SIG-M5 treated with dmso at 0.1 percent for 504 hours (cell line): ENCODE results near the gene PPP1R9B.

Experiments used
- DNase-seq: peaks from one replicate; lab custom pipeline; 2025; ENCODE audit not compliant: unreplicated experiment; lab: John Stamatoyannopoulos, UW

The PPP1R9B gene

GRCh38 chr17:50129353-50129727, 21.1 kb downstream of the PPP1R9B start:
- no peak for DNase-seq

DNA sequence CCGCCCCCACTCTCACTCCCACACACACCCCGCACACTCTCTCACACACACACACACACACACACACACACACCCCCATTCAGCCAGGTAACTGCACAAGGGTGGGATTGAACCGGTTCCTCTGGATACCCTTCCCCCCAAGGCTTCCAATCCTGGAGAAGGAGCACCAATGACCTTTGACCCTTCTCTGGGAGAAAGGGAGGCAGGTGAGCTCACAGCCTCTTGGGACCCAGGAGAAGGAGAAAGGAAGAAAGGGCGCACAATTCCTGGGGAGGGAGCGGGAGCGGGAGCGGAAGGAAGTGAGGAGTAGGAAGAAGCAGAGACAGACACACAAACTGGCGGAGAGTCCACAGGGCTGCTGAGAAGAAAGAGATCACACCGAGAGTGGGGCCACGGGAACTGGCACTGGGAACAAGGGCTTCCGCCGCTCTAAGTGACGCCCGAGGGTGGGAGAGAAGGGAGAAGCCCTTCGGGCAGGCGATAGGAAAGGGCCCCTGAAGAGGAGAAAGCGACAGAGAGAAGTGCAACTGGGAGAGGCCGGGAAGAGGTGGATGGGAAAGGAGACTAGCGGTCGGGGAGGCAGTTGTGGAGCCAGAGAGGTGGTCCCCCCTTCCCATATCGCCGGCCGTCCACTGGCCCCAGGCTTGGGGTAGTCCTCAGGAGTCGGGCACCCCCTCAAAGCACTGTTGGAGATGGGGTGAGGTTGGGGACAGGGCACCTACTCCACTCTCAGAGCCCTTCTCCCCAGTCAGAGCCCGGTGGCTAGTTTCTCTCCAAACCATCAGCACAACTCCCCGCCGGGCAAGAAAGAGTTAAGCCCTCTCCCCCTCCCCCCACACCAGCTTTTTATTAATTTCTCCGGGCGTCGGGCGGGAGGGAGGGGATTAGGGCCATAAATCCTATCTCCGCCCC, 21.8 kb downstream of the PPP1R9B start:
- no peak for DNase-seq

DNA sequence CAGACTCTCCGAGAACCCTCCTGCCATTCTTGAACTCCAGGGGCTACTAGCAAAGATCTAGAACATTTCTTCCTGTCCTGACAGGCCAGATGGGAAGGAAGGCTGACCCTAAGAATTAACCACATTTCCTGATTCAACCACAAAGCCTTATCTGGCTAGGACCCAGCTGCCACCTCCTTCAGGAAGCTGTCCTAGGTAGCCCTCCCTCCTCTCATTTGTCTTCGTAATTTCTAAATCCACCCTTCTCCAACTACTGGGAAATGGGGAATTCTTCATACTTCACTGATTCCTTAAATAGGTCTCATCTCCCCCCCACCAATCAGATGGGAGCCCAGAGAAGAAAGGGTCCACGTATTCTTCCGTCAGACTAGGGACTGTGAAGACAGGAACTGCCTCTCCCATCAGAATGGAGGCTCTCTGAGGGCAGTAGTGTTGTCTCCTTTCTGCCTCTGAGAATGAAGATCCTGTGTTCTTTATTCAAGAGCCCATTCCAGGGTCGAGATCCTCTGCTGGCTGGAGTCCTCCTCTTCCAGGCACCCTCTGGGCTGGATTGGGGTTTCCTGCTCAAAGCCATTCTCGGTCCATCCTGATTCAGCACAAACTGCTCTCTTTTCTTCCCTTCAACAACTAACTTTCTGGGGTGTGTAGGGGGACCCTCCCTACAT, 22.6 kb downstream of the PPP1R9B start:
- DNase-seq, result no peak

DNA sequence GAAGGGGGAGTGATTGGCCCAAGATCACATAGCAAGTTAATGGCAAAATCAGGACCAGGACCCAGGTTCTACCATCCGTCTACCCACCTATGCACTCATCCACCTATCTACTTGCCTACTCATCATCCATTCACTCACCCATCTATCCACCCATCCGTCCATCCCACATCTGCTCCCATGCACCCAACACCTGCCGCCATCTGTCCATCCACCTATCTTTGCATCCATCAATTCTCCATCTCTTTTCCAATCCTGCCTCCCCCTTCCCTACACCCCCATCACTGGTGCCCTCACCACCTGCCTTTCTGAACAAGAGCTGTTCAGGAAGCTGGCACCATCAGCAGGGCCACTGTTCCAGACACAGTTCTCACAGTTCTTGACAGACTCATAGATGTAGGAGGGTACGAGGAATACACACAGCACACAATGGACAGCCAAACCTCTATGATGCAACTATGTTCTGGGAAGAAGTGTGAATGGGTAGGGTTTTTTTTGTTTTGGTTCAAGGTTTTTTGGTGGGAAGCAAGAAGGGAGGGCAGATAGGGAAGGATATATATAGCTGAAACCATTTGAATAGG, 25.0 kb downstream of the PPP1R9B start:
- no peak for DNase-seq

DNA sequence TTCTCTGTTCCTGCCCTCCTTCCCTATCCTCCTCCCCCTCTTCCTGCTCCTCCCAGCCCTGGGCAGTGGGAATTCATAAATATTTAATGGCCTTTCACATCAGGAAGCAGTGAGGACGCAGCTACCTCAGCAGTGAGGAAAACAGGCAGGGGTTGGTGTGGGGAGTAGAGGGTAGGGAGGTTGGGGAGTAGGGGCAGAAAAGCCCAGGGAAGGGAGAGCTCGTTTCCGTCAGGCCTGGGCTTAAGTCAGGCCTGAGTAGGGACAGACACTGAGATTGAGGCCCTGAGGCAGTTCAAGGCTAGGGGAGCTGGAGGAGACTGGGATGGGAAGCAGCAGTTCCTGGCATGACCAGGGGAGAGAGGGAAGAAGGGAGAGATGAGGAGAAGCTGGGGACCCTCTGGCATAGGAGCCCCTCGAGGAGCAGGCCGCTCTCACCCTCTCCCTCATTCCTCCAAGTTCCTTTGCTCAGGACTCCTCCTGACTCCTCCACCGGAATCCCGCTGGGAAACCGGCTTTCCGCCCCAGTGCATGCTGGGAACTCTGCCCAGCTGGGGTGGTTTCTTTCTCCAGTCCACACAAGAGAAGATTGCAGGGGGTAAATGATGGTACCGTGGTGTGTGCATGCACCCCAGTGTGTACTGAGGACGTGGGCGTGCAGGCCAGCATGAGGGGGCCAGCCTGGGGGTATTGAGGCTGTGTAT, 26.7 kb downstream of the PPP1R9B start:
- no peak for DNase-seq

GRCh38 chr17:50122945-50123344, 27.5 kb downstream of the PPP1R9B start:
- DNase-seq, result no peak

GRCh38 chr17:50120475-50121253, 29.8 kb downstream of the PPP1R9B start:
- no peak for DNase-seq

- no peak for DNase-seq
These were observed 31.7 kb downstream of the PPP1R9B start for GRCh38 chr17:50118828-50119218.

DNA sequence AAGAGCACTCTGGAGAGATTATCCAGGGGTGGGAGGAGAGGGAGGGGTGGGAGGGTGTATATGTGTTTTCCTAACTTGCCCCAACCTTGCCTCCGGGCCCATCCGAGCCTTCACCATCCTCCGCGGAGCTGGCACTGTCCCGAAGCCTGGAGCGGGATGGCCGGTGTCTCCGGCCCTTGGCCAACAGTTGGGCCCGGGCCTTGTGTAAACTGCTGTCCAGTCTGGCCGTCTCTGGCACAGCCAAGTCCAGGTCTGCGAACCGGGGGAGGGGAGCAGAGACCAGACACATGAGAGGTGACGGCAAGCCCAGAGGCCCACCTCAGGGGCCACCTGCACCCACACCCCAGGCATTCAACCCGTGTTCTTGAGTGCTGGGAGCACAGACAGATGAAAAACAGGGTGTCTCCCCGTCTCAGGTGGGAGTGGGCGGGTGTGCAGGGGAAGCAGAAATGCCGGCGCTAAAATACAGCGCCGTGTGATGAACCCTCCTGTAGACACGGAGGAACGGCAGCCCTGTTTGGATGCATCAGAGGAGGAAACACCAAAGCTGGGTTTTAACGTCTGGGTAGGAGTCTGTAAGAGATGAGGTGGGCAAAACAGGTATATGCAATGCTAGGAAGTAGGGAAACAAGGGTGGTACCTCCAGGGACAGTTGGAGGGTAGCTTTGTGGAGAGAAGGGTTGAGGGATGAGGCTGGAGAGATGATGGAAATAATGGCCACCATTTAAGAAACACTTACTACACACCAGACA, 32.2 kb downstream of the PPP1R9B start:
- DNase-seq, result no peak

- DNase-seq, result peak; percentile 24
These were observed 33.0 kb downstream of the PPP1R9B start for GRCh38 chr17:50117202-50118051.

GRCh38 chr17:50115756-50116155, 34.7 kb downstream of the PPP1R9B start:
- no peak for DNase-seq

- peak; percentile 82 for DNase-seq
These were observed 35.6 kb downstream of the PPP1R9B start for GRCh38 chr17:50114849-50115357.

- DNase-seq, result no peak
These were observed 36.1 kb downstream of the PPP1R9B start for GRCh38 chr17:50114401-50114800.

GRCh38 chr17:50113624-50114320, 36.7 kb downstream of the PPP1R9B start:
- DNase-seq, result no peak

DNA sequence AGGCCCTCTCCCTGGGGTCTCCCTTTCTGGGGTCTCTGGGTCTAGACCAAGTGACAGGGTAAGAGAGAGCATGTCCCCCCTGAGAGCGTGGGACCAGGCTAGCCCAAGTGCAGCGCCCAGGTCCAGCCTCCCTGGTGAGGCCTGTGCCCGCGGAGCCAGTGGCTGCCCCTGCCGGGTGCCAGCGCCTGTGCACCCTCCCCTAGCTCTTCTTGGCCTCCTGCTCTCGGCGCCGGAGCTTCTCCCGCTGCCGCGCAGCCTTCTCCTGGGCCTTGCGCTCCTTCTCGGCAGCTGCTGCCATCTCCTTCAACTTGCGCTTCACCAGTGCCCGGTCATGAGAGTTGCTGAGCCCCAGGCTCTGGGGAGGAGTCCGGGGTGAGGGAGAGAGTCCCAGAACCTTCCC, 37.8 kb downstream of the PPP1R9B start:
- no peak for DNase-seq

DNA sequence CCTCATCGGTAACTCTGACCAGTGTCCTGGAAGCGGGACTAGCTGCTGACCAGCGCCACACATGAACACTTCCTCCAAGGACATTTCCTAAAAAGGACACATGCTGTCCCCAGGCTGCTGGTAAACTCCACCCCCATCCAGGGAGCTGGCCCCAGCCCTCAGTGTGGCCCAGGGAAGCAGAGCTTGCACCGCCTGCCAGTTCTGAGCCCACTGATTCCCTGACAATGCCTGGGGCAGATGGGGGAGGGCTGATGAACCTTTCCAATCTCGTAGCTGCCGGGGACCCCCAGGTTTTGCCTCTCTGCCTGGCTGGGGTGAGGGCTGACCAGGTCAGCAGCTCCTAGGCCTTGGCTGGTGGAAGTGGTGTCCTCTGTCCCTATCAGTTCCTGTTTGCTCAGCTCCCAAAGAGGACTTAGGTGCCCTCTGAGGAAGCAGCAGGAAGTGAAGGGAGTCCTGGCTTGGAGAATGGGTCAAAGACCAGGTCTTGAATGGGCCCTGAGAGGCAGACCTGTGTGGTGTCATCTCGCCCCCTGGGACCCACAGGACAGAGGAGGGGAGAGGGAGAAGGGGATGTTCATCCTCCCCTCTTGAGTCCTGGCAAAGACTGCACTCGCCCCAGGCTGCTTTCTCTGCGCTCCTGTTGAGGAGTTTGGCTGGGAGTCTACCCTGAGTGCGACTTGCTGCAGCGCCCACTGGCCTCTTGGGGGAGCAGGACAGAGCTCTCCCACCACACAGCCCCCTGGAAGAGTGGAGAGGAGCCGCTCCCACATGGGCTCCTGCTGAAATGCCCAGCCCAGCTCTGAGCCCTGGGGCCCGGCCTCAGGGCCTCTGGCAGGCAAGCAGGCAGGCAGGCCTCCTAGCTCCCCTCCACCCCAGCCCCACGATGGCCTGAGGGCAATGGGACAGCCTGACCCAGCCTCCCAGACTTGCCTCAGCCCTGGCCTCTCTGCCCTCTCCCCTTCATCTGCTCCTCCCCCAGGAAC, 38.5 kb downstream of the PPP1R9B start:
- no peak for DNase-seq
